GM23338 (cell line): Measurements from ENCODE around the gene UTP11. TPM values are rescaled to one million over a fixed set of nuclear protein-coding genes. Genes with fewer than 3 reads are reported as not detected.

Source experiments
- ATAC-seq: fragments of 200-7000 bp; cut with Tn5 transposase; 3 replicates; pipeline ENCODE4 v1.9.1; 2020
- DNase-seq: peaks from one replicate; pipeline ENCODE4 v3.0.0-alpha.2; 2015; ENCODE audit warnings: low spot score
- H2AFZ ChIP-seq: fragments of 200-600 bp; sonication (generic); 2 replicates; pipeline ENCODE4 v1.8.0; 2016; ENCODE audit warnings: antibody characterized with exemption, mild to moderate bottlenecking, moderate library complexity
- H3F3A ChIP-seq: fragments of 200-600 bp; sonication (generic); replicated peaks from 2 replicates; pipeline ENCODE4 v1.8.0; 2017; ENCODE audit warnings: antibody characterized with exemption, mixed run types, low read depth
- H3K27ac ChIP-seq: fragments of 200-600 bp; sonication (generic); 2 replicates; pipeline ENCODE4 v1.6.1; 2016; ENCODE audit warnings: low read depth
- H3K27me3 ChIP-seq: fragments of 200-600 bp; sonication (generic); 2 replicates; pipeline ENCODE4 v1.8.0; 2016; ENCODE audit warnings: mild to moderate bottlenecking, mixed run types, moderate library complexity; ENCODE audit not compliant: insufficient read depth
- H3K36me3 ChIP-seq: fragments of 200-600 bp; sonication (generic); 2 replicates; pipeline ENCODE4 v1.8.0; 2016; ENCODE audit warnings: mild to moderate bottlenecking; ENCODE audit not compliant: insufficient read depth
- H3K4me1 ChIP-seq: fragments of 200-600 bp; sonication (generic); 2 replicates; pipeline ENCODE4 v1.8.0; 2016; ENCODE audit warnings: mild to moderate bottlenecking, moderate library complexity; ENCODE audit not compliant: insufficient read depth
- H3K4me2 ChIP-seq: fragments of 200-600 bp; sonication (generic); 2 replicates; pipeline ENCODE4 v1.7.1; 2017; ENCODE audit warnings: mixed run types
- H3K4me3 ChIP-seq: fragments of 200-600 bp; sonication (generic); 2 replicates; pipeline ENCODE4 v1.6.1; 2016; ENCODE audit warnings: mixed run types
- H3K79me2 ChIP-seq: fragments of 200-600 bp; sonication (generic); replicated peaks from 2 replicates; pipeline ENCODE4 v1.8.0; 2017; ENCODE audit warnings: mild to moderate bottlenecking; ENCODE audit not compliant: insufficient read depth
- H3K9me2 ChIP-seq: fragments of 200-600 bp; sonication (generic); 2 replicates; pipeline ENCODE4 v1.8.0; 2017; ENCODE audit not compliant: insufficient read depth
- H4K20me1 ChIP-seq: fragments of 200-600 bp; sonication (generic); replicated peaks from 2 replicates; pipeline ENCODE4 v1.8.0; 2017; ENCODE audit warnings: mild to moderate bottlenecking; ENCODE audit not compliant: insufficient read depth
- H3K27ac Mint-ChIP-seq: 2 replicates; pipeline ENCODE4 v1.8.0; 2020; ENCODE audit warnings: inconsistent platforms, mild to moderate bottlenecking, moderate library complexity, mixed read lengths
- H3K27me3 Mint-ChIP-seq: 3 replicates; pipeline ENCODE4 v1.8.0; 2022; ENCODE audit warnings: low read depth, mild to moderate bottlenecking, moderate library complexity, mixed read lengths, inconsistent platforms; ENCODE audit not compliant: insufficient read depth, poor library complexity
- H3K36me3 Mint-ChIP-seq: 3 replicates; pipeline ENCODE4 v1.8.0; 2021; ENCODE audit warnings: low read depth, mild to moderate bottlenecking, inconsistent platforms, moderate library complexity, mixed read lengths
- H3K4me1 Mint-ChIP-seq: 3 replicates; pipeline ENCODE4 v1.8.0; 2020; ENCODE audit warnings: mild to moderate bottlenecking, inconsistent platforms, mixed read lengths
- H3K4me3 Mint-ChIP-seq: 3 replicates; pipeline ENCODE4 v1.8.0; 2021; ENCODE audit warnings: moderate library complexity, mild to moderate bottlenecking, inconsistent platforms, mixed read lengths
- H3K9me3 Mint-ChIP-seq: 3 replicates; pipeline ENCODE4 v1.8.0; 2020; ENCODE audit warnings: moderate library complexity, mild to moderate bottlenecking, inconsistent platforms, mixed read lengths
- CREB1 ChIP-seq: fragments of 250-450 bp; sonication (Bioruptor Pico); IDR thresholded peaks from 2 replicates; pipeline ENCODE4 v1.5.0; 2020; ENCODE audit warnings: low read depth, mild to moderate bottlenecking, moderate library complexity
- CTCF ChIP-seq, 2 experiments: fragments of 200-600 bp in 1 of 2; sonication (generic) in 1 of 2; conservative IDR thresholded peaks; 2 replicates each; pipeline versions ENCODE4 v1.5.1 to v1.6.1; 2016 to 2017; ENCODE audit warnings: antibody characterized with exemption in 2 of 2, low read depth in 2 of 2, mild to moderate bottlenecking in 2 of 2, moderate library complexity in 1 of 2
- ETS1 ChIP-seq: IDR thresholded peaks from 2 replicates; pipeline ENCODE4 v1.6.1; 2016; ENCODE audit warnings: antibody characterized with exemption
- EZH2 ChIP-seq: fragments of 200-600 bp; sonication (generic); IDR thresholded peaks from one replicate; pipeline ENCODE4 v1.8.0; 2017; ENCODE audit warnings: antibody characterized with exemption, mild to moderate bottlenecking, low read depth; ENCODE audit not compliant: unreplicated experiment
- EZH2phosphoT487 ChIP-seq: fragments of 200-600 bp; sonication (generic); IDR thresholded peaks from one replicate; pipeline ENCODE4 v1.8.1; 2018; ENCODE audit warnings: antibody characterized with exemption; ENCODE audit not compliant: unreplicated experiment
- JUNB ChIP-seq: IDR thresholded peaks from one replicate; pipeline ENCODE4 v1.6.1; 2016; ENCODE audit warnings: antibody characterized with exemption; ENCODE audit not compliant: unreplicated experiment
- NANOG ChIP-seq: IDR thresholded peaks from 2 replicates; pipeline ENCODE4 v1.6.1; 2016; ENCODE audit warnings: antibody characterized with exemption, borderline replicate concordance
- POLR2AphosphoS5 ChIP-seq: IDR thresholded peaks from 2 replicates; pipeline ENCODE4 v1.6.1; 2016; ENCODE audit warnings: antibody characterized with exemption, low read depth
- REST ChIP-seq: IDR thresholded peaks from one replicate; pipeline ENCODE4 v1.6.1; 2018; ENCODE audit warnings: antibody characterized with exemption; ENCODE audit not compliant: unreplicated experiment
- STAT1 ChIP-seq: IDR thresholded peaks from one replicate; pipeline ENCODE4 v1.6.1; 2016; ENCODE audit warnings: antibody characterized with exemption; ENCODE audit not compliant: unreplicated experiment
- ZNF114 ChIP-seq: fragments of 250-450 bp; sonication (Bioruptor Pico); IDR thresholded peaks from 2 replicates; pipeline ENCODE4 v1.5.0; 2020; ENCODE audit warnings: mild to moderate bottlenecking, moderate library complexity
- ZNF331 ChIP-seq: fragments of 250-450 bp; sonication (Bioruptor Pico); IDR thresholded peaks from 2 replicates; pipeline ENCODE4 v1.5.0; 2020; ENCODE audit warnings: low read depth, mild to moderate bottlenecking, moderate library complexity
- polyA plus RNA-seq: library from polyadenylated mRNA; unstranded; fragments of >200 nt; fragmentation: Nextera tagmentation; extraction: Ambion mirVana; gene quantifications from 2 replicates; pipeline ENCODE4 v1.2.1, GENCODE V29; 2016
- small RNA-seq: library from RNA; depleted of rRNA; stranded (forward); fragments of <200 nt; gene quantifications from one replicate; pipeline ENCODE3, GENCODE V24; 2014; ENCODE audit warnings: low replicate concordance
- total RNA-seq: library from RNA; depleted of rRNA; stranded (reverse); fragments of >200 nt; shearing (Covaris generic); gene quantifications from 2 replicates; pipeline ENCODE4 v1.2.3, GENCODE V29; 2014; rRNA removed

Gene UTP11
- total and polyA plus RNA-seq, 2 experiments from 2014 or later: 67.8 to 105 TPM

- Histone ChIP-seq H3K27ac (no peak overlapping the region), H3K4me2 (peak overlapping the region; percentile 48; the same call in 1 of the 2 replicates), H3F3A (0 out of 2 replicates have a peak, but pooled peaks cover 8% of the 10 kb centered on the region), H3K36me3 (no peaks in the 10 kb centered on the region), H3K4me3 (no peak overlapping the region), H3K9me2 (no peaks in the 10 kb centered on the region), H4K20me1 (no peaks in the 10 kb centered on the region; the same call in 1 of the 2 replicates), H3K79me2 (no peaks in the 10 kb centered on the region), H3K4me1 (peaks cover 27% of the 10 kb centered on the region), H3K27me3 (no peaks in the 10 kb centered on the region), H2AFZ (peak overlapping the region; percentile 72; the same call in 1 of the 2 replicates)
- Mint-ChIP-seq H3K9me3 (no peaks in the 10 kb centered on the region), H3K4me3 (no peak overlapping the region), H3K36me3 (peaks cover 2% of the 10 kb centered on the region; the same call in 1 of the 3 replicates), H3K27me3 (peaks cover 3% of the 10 kb centered on the region), H3K4me1 (peaks cover 42% of the 10 kb centered on the region), H3K27ac (no peak overlapping the region)
- ATAC-seq (no peak), DNase-seq (no peak)
- TF ChIP-seq POLR2AphosphoS5 (no peak), REST (no peak), STAT1 (no peak), CREB1 (CRISPR knock-in tag) (no peak), JUNB (no peak), EZH2 (no peak), NANOG (no peak), ZNF114 (CRISPR knock-in tag) (no peak), EZH2phosphoT487 (no peak), ETS1 (no peak), CTCF (conservative IDR thresholded peaks at IDR 0.05; ENCODE audit: low read depth in 2 of 2) (no peak), ZNF331 (CRISPR knock-in tag) (no peak)
These were observed 61.8 kb downstream of the UTP11 start for GRCh38 chr1:38074302-38074677.

Small RNAs within 50 kb of the gene (small RNA-seq; reads per million reads assigned to genes)
- gene RNU6-510P: not detected

Other genes starting within 250 kb of the UTP11 start
- gene EPHA10, start 247.6 kb upstream of the UTP11 start, total RNA-seq: 1.5 and 2.4 TPM in 2 replicates
- gene EPHA10, start 247.6 kb upstream of the UTP11 start, polyA plus RNA-seq: 0.21 and 0.76 TPM in 2 replicates
- gene MANEAL, start 218.9 kb upstream of the UTP11 start, total RNA-seq: 8.1 and 8.6 TPM in 2 replicates
- gene MANEAL, start 218.9 kb upstream of the UTP11 start, polyA plus RNA-seq: 2.2 and 2.3 TPM in 2 replicates
- gene C1orf122, start 204.9 kb upstream of the UTP11 start, total RNA-seq: 56.7 and 68.3 TPM in 2 replicates
- gene C1orf122, start 204.9 kb upstream of the UTP11 start, polyA plus RNA-seq: 32.8 and 40.5 TPM in 2 replicates
- gene YRDC, start 204.5 kb upstream of the UTP11 start, total RNA-seq: 31.8 and 46.0 TPM in 2 replicates
- 18.4 and 20.2 TPM in 2 replicates for gene YRDC, start 204.5 kb upstream of the UTP11 start, polyA plus RNA-seq
- gene MTF1, start 153.1 kb upstream of the UTP11 start, total RNA-seq: 4.5 and 5.7 TPM in 2 replicates
- gene MTF1, start 153.1 kb upstream of the UTP11 start, polyA plus RNA-seq: 3.0 and 5.6 TPM in 2 replicates
- 19.8 and 29.1 TPM in 2 replicates for gene INPP5B, start 65.7 kb upstream of the UTP11 start, total RNA-seq
- 5.2 and 6.9 TPM in 2 replicates for gene INPP5B, start 65.7 kb upstream of the UTP11 start, polyA plus RNA-seq
- gene SF3A3, start 22.7 kb upstream of the UTP11 start, total RNA-seq: 144 and 167 TPM in 2 replicates
- gene SF3A3, start 22.7 kb upstream of the UTP11 start, polyA plus RNA-seq: 53.9 and 65.5 TPM in 2 replicates
- gene FHL3, start 7.2 kb upstream of the UTP11 start, total RNA-seq: 39.5 and 49.0 TPM in 2 replicates
- gene FHL3, start 7.2 kb upstream of the UTP11 start, polyA plus RNA-seq: 28.3 and 29.3 TPM in 2 replicates
- 8.6 and 11.5 TPM in 2 replicates for gene POU3F1, start 34.1 kb downstream of the UTP11 start, total RNA-seq
- gene POU3F1, start 34.1 kb downstream of the UTP11 start, polyA plus RNA-seq: 3.6 and 6.0 TPM in 2 replicates